Endothelial cell of umbilical vein (primary cell): Measurements from ENCODE around the gene MYCBP2.

Experiments used
- EZH2 ChIP-seq: IDR thresholded peaks from 2 replicates; pipeline ENCODE4 v1.6.1; 2012; ENCODE audit warnings: borderline replicate concordance, low read depth, mild to moderate bottlenecking, moderate library complexity, low read length, inconsistent platforms; ENCODE audit not compliant: severe bottlenecking
- FOS ChIP-seq: IDR thresholded peaks from 2 replicates; pipeline ENCODE4 v1.6.1; 2011; ENCODE audit warnings: mild to moderate bottlenecking, low read length, moderate library complexity, borderline replicate concordance; ENCODE audit not compliant: insufficient read depth
- JUN ChIP-seq: IDR thresholded peaks from 2 replicates; pipeline ENCODE4 v1.6.1; 2011; ENCODE audit warnings: borderline replicate concordance, low read depth; ENCODE audit not compliant: insufficient read length, insufficient read depth
- POLR2A ChIP-seq: IDR thresholded peaks from 2 replicates; pipeline ENCODE4 v1.6.1; 2012; ENCODE audit warnings: low read depth, mild to moderate bottlenecking, control low read depth, low read length
- POLR2AphosphoS5 ChIP-seq: IDR thresholded peaks from 2 replicates; pipeline ENCODE4 v1.6.1; 2012; ENCODE audit warnings: low read depth, mild to moderate bottlenecking, control low read depth, low read length, moderate library complexity; ENCODE audit not compliant: insufficient read depth
- TF ChIP-seq, protein P1 (sequence below), 2 donors: IDR thresholded peaks; 1 replicate in 1 of 2; 2 replicates in 1 of 2; pipeline ENCODE4 v1.5.1; 2011; ENCODE audit warnings: low read length in 2 of 2, mild to moderate bottlenecking in 2 of 2, moderate library complexity in 2 of 2, control low read depth in 1 of 2, inconsistent platforms in 1 of 2, low read depth in 1 of 2; ENCODE audit not compliant: insufficient read depth in 1 of 2; ENCODE audit errors: extremely low read depth in 1 of 2
- TF ChIP-seq, protein P2 (sequence below): IDR thresholded peaks from 2 replicates; pipeline ENCODE4 v1.6.1; 2011; ENCODE audit not compliant: insufficient read depth, insufficient read length

DNA sequence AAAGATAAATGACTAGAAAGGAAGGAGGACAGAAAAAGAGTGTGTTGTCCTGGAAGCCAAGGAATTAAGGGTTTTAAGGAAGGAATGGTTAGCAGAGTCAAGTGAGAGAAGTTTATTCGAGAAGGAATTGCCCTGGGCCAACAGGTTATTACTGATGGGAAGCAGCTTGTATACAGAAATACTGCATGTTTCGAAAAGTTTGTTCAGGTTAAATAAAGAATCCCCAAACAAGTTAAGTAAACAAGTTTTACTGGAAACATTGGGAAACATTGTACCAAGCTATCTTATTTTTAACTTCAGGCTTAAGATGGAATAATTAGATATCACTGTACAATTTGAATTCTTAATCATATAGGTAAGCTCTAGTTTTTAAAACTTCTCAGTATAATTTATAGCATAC is 271.7 kb downstream of the MYCBP2 start:
- TF ChIP-seq POLR2A (no peak), FOS (no peak), JUN (no peak), EZH2 (no peak), POLR2AphosphoS5 (no peak)
- TF ChIP-seq, protein P1, sequence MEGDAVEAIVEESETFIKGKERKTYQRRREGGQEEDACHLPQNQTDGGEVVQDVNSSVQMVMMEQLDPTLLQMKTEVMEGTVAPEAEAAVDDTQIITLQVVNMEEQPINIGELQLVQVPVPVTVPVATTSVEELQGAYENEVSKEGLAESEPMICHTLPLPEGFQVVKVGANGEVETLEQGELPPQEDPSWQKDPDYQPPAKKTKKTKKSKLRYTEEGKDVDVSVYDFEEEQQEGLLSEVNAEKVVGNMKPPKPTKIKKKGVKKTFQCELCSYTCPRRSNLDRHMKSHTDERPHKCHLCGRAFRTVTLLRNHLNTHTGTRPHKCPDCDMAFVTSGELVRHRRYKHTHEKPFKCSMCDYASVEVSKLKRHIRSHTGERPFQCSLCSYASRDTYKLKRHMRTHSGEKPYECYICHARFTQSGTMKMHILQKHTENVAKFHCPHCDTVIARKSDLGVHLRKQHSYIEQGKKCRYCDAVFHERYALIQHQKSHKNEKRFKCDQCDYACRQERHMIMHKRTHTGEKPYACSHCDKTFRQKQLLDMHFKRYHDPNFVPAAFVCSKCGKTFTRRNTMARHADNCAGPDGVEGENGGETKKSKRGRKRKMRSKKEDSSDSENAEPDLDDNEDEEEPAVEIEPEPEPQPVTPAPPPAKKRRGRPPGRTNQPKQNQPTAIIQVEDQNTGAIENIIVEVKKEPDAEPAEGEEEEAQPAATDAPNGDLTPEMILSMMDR (IDR thresholded peaks at IDR 0.05; ENCODE audit: extremely low read depth in 1 of 2, insufficient read depth in 1 of 2, low read depth in 1 of 2, low read length in 2 of 2), result no peak
- TF ChIP-seq, protein P2, sequence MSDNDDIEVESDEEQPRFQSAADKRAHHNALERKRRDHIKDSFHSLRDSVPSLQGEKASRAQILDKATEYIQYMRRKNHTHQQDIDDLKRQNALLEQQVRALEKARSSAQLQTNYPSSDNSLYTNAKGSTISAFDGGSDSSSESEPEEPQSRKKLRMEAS, result no peak
